ENCODE results near the gene YAF2.

DNA sequence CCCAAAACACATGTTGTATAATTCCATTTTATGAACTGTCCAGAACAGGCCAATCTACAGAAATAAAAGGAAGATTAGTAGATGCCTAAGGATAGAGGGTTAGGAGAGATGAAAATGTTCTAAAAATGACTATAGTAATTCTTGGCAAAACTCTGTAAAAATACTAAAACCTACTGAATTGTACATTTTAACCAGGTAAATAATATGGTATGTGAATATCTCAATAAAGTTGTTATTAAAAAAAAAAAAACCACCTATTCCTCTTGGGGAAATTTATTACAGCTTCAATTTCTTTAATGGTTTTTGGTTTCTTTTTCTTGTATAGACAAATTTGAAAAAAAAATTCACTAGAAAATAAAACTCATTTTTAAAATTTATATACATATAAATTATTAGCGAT, 33.2 kb downstream of the YAF2 start:
- no peak for TF ChIP-seq EP300 (IDR thresholded peaks at IDR 0.05)
- TF ChIP-seq, protein P1, sequence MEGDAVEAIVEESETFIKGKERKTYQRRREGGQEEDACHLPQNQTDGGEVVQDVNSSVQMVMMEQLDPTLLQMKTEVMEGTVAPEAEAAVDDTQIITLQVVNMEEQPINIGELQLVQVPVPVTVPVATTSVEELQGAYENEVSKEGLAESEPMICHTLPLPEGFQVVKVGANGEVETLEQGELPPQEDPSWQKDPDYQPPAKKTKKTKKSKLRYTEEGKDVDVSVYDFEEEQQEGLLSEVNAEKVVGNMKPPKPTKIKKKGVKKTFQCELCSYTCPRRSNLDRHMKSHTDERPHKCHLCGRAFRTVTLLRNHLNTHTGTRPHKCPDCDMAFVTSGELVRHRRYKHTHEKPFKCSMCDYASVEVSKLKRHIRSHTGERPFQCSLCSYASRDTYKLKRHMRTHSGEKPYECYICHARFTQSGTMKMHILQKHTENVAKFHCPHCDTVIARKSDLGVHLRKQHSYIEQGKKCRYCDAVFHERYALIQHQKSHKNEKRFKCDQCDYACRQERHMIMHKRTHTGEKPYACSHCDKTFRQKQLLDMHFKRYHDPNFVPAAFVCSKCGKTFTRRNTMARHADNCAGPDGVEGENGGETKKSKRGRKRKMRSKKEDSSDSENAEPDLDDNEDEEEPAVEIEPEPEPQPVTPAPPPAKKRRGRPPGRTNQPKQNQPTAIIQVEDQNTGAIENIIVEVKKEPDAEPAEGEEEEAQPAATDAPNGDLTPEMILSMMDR (IDR thresholded peaks at IDR 0.05) = no peak
- TF ChIP-seq POLR2A (IDR thresholded peaks at IDR 0.05) = no peak
